ENCODE results near the gene IFI27. TPM values are rescaled to one million over a fixed set of nuclear protein-coding genes. Genes with fewer than 3 reads are reported as not detected.

IFI27 gene
- total RNA-seq, 2 experiments from 2014 or later, result 0.63 to 1.5 TPM

DNA sequence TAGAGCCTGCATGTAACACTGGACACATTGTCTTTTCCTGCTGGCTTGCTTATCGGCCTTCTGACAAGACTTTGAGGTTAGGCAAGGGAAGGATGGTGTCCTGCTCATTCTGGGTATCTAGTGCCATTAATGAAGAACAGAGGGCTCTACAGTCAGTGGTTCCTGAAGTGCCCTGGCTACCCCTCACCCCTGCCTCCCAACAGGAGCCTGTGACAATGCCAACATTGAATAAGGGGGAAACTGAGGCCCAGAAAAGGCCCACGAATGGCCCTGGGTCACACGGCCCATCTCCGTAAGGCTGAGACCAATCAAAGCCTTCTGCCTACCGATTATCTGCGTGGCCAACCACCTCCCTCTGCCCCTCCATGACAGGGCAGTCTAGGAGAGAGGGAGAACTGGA lies 16.8 kb downstream of the IFI27 start:
- Histone ChIP-seq H3K4me1 (ENCODE audit: insufficient read depth, low read length, poor library complexity, severe bottlenecking) (peaks cover 14% of the 10 kb centered on the region), H2AFZ (ENCODE audit: low read length) (no peak overlapping the region), H3K9me3 (ENCODE audit: low read length) (no peaks in the 10 kb centered on the region), H3K4me2 (ENCODE audit: low read length) (no peak overlapping the region), H3K27ac (ENCODE audit: low read depth, low read length, poor library complexity, severe bottlenecking) (no peak overlapping the region), H3K9me2 (ENCODE audit: insufficient read depth, low read length) (no peaks in the 10 kb centered on the region), H3K79me2 (ENCODE audit: insufficient read depth, low read depth, low read length) (no peaks in the 10 kb centered on the region), H3K36me3 (ENCODE audit: insufficient read depth, low read length) (no peaks in the 10 kb centered on the region), H3K4me3 (ENCODE audit: low read depth, low read length, poor library complexity, severe bottlenecking) (no peak overlapping the region), H4K20me1 (ENCODE audit: insufficient read depth, low read length) (no peaks in the 10 kb centered on the region)
- CTCF ChIA-PET (ENCODE audit: unreplicated experiment), result no interaction called here
- DNase-seq (ENCODE audit: low spot score), result no peak
- POLR2A ChIA-PET, result interaction anchor here (0.7 kb wide), 1 partner anchor 88 kb away, joined by 3 read pairs; no protein-coding TSS in a partner anchor
- no TSS peak for BruUV-seq (replicated peaks)
- intact Hi-C loops (cut with micrococcal nuclease; ENCODE audit: unreplicated experiment), result loop anchor here (5.0 kb wide), 1 partner anchor 45 kb away; the partner anchor contains the start of genes DDX24 and IFI27L1
- TF ChIP-seq CTCF (conservative IDR thresholded peaks at IDR 0.05; ENCODE audit: low read length) (no peak), EZH2phosphoT487 (IDR thresholded peaks at IDR 0.05; ENCODE audit: borderline replicate concordance, low read depth, low read length) (no peak)

DNA sequence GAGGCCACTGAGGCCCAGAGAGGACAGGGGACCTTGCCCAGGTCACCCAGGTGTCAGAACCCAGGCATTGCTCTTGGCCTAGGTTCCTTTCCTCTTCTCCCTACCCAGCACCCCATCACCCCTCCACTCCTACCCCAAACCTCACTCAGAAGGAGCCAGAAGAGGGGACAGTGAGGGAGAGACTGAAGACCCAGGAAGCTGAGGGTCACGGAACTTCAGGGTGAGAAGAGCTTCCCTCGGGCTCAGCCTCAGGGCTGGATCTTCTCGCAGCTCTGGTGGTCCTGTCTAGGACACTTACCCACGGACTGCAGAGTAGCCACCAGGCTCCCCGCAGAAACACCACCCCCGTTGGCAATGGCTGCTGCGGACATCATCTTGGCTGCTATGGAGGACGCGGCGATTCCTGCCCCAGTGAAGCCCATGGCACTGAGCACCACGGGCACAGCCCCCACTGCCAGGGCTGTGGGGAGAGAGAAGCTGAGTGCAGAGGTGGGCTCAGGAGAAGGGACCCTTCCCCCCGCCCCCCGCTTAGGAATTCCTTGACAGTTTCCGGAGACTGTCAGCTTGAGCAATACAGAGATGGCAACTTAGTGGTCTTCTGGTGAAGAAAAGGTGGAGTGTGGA lies 17.8 kb downstream of the IFI27 start:
- DNase-seq (ENCODE audit: low spot score), result no peak
- intact Hi-C loops (cut with micrococcal nuclease; ENCODE audit: unreplicated experiment), result loop anchor here (5.0 kb wide), 1 partner anchor 46 kb away; the partner anchor contains the start of genes DDX24 and IFI27L1
- ChIA-PET CTCF (ENCODE audit: unreplicated experiment) (no interaction called here), POLR2A (interaction anchor here (0.7 to 0.9 kb wide), 2 partner anchors 12 to 89 kb away, joined by 3 read pairs; no protein-coding TSS in a partner anchor)
- Histone ChIP-seq H3K79me2 (ENCODE audit: insufficient read depth, low read depth, low read length) (no peaks in the 10 kb centered on the region), H4K20me1 (ENCODE audit: insufficient read depth, low read length) (no peaks in the 10 kb centered on the region), H3K9me2 (ENCODE audit: insufficient read depth, low read length) (no peaks in the 10 kb centered on the region), H2AFZ (ENCODE audit: low read length) (no peak overlapping the region), H3K9me3 (ENCODE audit: low read length) (no peaks in the 10 kb centered on the region), H3K4me3 (ENCODE audit: low read depth, low read length, poor library complexity, severe bottlenecking) (peak overlapping the region; percentile 71), H3K27ac (ENCODE audit: low read depth, low read length, poor library complexity, severe bottlenecking) (no peak overlapping the region), H3K4me2 (ENCODE audit: low read length) (peak overlapping the region; percentile 97), H3K4me1 (ENCODE audit: insufficient read depth, low read length, poor library complexity, severe bottlenecking) (peaks cover 14% of the 10 kb centered on the region), H3K36me3 (ENCODE audit: insufficient read depth, low read length) (no peaks in the 10 kb centered on the region)
- no peak for TF ChIP-seq EZH2phosphoT487 (IDR thresholded peaks at IDR 0.05; ENCODE audit: borderline replicate concordance, low read depth, low read length)
- TF ChIP-seq CTCF (conservative IDR thresholded peaks at IDR 0.05; ENCODE audit: low read length), result no peak
- no TSS peak for BruUV-seq (replicated peaks)
